Adrenal gland (tissue), 12 donors: Measurements from ENCODE around the gene SRMS. TPM values are rescaled to one million over a fixed set of nuclear protein-coding genes. Genes with fewer than 3 reads are reported as not detected.

Experiments
- DNase-seq, 7 donors: peaks; one replicate each; pipeline ENCODE4 v3.0.0-alpha.2; 2019 to 2020
- H3K27ac ChIP-seq, 5 donors: fragments of 200-600 bp; sonication (generic) in 4 of 5; 1 replicate in 3 of 5; 2 replicates in 2 of 5; pipeline versions ENCODE4 v1.5.1 to v1.8.0; 2016 to 2020; ENCODE audit warnings: mild to moderate bottlenecking in 1 of 5
- H3K27me3 ChIP-seq: fragments of 200-600 bp; 2 replicates; pipeline ENCODE4 v1.8.0; 2021
- H3K36me3 ChIP-seq, 2 donors: fragments of 200-600 bp; replicated peaks in 1 of 2; 1 replicate in 1 of 2; 2 replicates in 1 of 2; pipeline versions ENCODE4 v1.5.1 to v1.8.0; 2018 to 2022
- H3K4me1 ChIP-seq, 2 donors: fragments of 200-600 bp; replicated peaks in 1 of 2; 1 replicate in 1 of 2; 2 replicates in 1 of 2; pipeline versions ENCODE4 v1.5.1 to v1.8.0; 2018 to 2021
- H3K4me3 ChIP-seq, 4 donors: fragments of 200-600 bp; sonication (generic) in 3 of 4; one replicate each; pipeline ENCODE4 v1.5.1; 2016 to 2018
- H3K9me3 ChIP-seq, 3 donors: fragments of 200-600 bp; sonication (generic) in 1 of 3; replicated peaks in 1 of 3; 1 replicate in 2 of 3; 2 replicates in 1 of 3; pipeline versions ENCODE4 v1.5.1 to v1.8.0; 2016 to 2021
- POLR2A ChIP-seq, 2 donors: fragments of 450-650 bp; IDR thresholded peaks; one replicate each; pipeline ENCODE4 v1.6.1; 2017; ENCODE audit warnings: antibody characterized with exemption in 2 of 2, mild to moderate bottlenecking in 2 of 2, moderate library complexity in 1 of 2
- WGBS, 4 donors: extraction: QIAGEN DNeasy Blood & Tissue Kit in 2 of 4; methylation state at CpG; one replicate each; pipeline versions ENCODE4 v1.1.5 to v1.1.7; 2013 to 2017; 5-methylcytosine and 5-hydroxymethylcytosine counted together
- intact Hi-C, 2 donors: fragments of 100-400 bp; cut with DNase I; formaldehyde crosslinking; loops; one replicate each; pipeline versions ENCODE4 v1.14.1 to v1.15.0; 2022 to 2023
- polyA plus RNA-seq, 3 donors: library from polyadenylated mRNA; stranded (reverse); fragments of 200-250 nt in 2 of 3; fragments of 350-450 nt in 1 of 3; fragmentation: Illumina TruSeq in 1 of 3; extraction: RNeasy Lipid Tissue Mini Kit (QIAGEN cat#74804) in 1 of 3; gene quantifications; one replicate each; pipeline ENCODE4 v1.2.3, GENCODE V29; 2013 to 2014
- total RNA-seq, 9 donors: library from RNA; depleted of rRNA in 4 of 9; stranded (reverse); fragments of >200 nt in 4 of 9; fragments of 120-200 nt in 1 of 9; fragmentation: NEBNext Ultra II Directional in 1 of 9; extraction: Animal tissue kit (Norgen Biotek cat#: 25700) in 1 of 9; gene quantifications; one replicate each; pipeline versions ENCODE4 v1.1.0 to v1.2.4, GENCODE V29; 2013 to 2023
- TF ChIP-seq, protein P1 (sequence below), 6 experiments: fragments of 450-650 bp in 4 of 6; fragments of 200-600 bp in 2 of 6; sonication (generic) in 1 of 6; IDR thresholded peaks; 1 replicate in 5 of 6; 2 replicates in 1 of 6; pipeline versions ENCODE4 v1.5.1 to v1.8.0; 2016 to 2021; ENCODE audit warnings: antibody characterized with exemption in 6 of 6, mild to moderate bottlenecking in 2 of 6, moderate library complexity in 1 of 6
- donor health status: healthy with polysubstance abuse.
- donor health status: Bipolar disorder and iron deficiency.
- donor health status: DM: yes; HTN: yes; CAD: no.
- donor health status: DM: no; HTN: no; CAD: no.
- donor health status: DM: no; HTN: no; CAD: no.
- donor health status: DM: yes; HTN: yes; CAD: no.

SRMS gene
- total and polyA plus RNA-seq, 12 donors: not detected

DNA sequence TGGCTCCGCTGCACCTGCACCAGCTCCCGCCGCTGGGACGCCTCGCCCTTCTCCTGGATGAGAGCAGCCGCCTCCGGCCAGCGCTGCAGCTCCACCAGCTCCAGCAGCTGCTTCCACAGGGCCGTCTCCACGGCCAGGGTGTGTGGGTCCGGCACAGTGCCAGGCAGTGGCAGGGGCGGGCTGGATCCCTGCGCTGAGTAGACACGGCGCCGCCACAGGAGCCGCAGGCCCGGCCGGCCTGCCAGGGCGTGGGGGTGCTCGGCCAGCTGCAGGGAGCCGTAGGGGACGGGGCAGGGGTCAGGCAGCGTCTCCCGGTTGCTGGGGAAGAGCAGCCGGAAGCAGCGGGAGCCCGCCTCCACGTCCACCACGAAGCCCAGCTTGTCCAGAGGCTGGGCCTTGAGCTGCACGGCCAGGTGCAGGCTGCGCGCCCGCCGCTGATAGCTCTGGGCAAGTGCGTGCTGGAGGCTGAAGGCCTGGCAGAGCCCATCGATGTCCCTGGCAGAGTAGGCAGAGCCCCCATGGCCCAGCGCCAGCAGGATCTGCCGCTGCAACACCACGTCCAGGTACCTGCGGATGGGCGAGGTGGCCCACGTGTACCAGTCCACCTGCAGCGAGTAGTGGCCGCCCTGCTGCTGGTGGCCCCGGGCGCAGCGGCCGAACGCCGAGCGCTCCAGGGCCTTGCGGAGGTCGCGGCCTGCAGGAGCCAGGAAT lies 15.8 kb upstream of the SRMS start:
- H3K27me3 ChIP-seq: no peaks in the 10 kb centered on the region
- H3K9me3 ChIP-seq: no peaks in the 10 kb centered on the region
- no peak overlapping the region for H3K27ac ChIP-seq
- H3K4me1 ChIP-seq: no peaks in the 10 kb centered on the region
- 94 to 98% (median 95%) methylated on average over 7 to 55 of the region's 55 CpGs for WGBS, 4 donors
- intact Hi-C loops: no loop called here
- H3K4me3 ChIP-seq: no peak overlapping the region
- peaks cover 0 to 42% of the 10 kb centered on the region in 2 donors for H3K36me3 ChIP-seq
- TF ChIP-seq POLR2A (IDR thresholded peaks at IDR 0.05): no peak
- TF ChIP-seq, protein P1, sequence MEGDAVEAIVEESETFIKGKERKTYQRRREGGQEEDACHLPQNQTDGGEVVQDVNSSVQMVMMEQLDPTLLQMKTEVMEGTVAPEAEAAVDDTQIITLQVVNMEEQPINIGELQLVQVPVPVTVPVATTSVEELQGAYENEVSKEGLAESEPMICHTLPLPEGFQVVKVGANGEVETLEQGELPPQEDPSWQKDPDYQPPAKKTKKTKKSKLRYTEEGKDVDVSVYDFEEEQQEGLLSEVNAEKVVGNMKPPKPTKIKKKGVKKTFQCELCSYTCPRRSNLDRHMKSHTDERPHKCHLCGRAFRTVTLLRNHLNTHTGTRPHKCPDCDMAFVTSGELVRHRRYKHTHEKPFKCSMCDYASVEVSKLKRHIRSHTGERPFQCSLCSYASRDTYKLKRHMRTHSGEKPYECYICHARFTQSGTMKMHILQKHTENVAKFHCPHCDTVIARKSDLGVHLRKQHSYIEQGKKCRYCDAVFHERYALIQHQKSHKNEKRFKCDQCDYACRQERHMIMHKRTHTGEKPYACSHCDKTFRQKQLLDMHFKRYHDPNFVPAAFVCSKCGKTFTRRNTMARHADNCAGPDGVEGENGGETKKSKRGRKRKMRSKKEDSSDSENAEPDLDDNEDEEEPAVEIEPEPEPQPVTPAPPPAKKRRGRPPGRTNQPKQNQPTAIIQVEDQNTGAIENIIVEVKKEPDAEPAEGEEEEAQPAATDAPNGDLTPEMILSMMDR (IDR thresholded peaks at IDR 0.05): no peak
- DNase-seq: no peak

DNA sequence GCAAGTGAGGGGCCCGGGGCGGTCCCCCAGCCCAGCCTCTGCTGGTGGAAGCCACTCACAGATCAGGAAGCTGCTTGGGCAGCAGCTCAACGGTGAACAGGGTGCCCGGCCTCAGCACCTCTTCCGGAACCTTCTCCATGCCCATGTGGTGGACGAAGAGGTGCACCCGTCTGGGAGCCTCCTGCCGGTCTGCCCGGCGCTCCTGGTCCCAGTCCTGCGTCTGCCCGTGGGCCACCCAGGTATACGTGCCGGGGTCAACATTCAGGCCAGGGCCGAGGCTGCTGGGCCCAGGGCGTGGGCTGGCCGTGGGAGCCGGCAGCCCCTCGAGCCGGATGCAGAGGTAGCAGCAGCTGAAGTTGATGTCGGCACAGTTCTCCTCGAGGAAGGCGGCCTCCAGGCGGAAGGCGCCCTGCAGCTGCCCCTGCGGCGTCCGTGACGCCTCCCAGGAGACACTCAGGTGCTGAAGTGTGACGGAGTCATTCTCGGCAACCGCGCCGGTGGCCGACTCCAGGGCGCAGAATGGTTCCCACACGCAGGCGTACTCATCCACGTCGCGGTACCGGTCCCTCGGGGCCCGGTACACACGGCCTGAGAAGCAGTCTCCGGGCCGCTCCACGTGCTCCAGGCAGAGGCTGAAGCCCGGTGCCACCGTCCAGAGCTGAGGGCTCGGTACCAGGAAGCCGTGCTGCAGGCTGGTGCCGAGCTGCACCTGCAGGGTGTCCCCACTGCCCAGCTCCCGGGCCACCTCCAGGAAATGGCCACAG lies 15.1 kb upstream of the SRMS start:
- Histone ChIP-seq H3K4me1 (no peaks in the 10 kb centered on the region), H3K36me3 (peaks cover 0 to 42% of the 10 kb centered on the region in 2 donors), H3K27ac (no peak overlapping the region), H3K27me3 (no peaks in the 10 kb centered on the region), H3K4me3 (no peak overlapping the region), H3K9me3 (no peaks in the 10 kb centered on the region)
- no peak for TF ChIP-seq POLR2A (IDR thresholded peaks at IDR 0.05)
- TF ChIP-seq, protein P1 (IDR thresholded peaks at IDR 0.05): no peak
- intact Hi-C loops: no loop called here
- no peak for DNase-seq
- WGBS, 4 donors: 93 to 98% (median 96%) methylated on average over 28 to 54 of the region's 54 CpGs

DNA sequence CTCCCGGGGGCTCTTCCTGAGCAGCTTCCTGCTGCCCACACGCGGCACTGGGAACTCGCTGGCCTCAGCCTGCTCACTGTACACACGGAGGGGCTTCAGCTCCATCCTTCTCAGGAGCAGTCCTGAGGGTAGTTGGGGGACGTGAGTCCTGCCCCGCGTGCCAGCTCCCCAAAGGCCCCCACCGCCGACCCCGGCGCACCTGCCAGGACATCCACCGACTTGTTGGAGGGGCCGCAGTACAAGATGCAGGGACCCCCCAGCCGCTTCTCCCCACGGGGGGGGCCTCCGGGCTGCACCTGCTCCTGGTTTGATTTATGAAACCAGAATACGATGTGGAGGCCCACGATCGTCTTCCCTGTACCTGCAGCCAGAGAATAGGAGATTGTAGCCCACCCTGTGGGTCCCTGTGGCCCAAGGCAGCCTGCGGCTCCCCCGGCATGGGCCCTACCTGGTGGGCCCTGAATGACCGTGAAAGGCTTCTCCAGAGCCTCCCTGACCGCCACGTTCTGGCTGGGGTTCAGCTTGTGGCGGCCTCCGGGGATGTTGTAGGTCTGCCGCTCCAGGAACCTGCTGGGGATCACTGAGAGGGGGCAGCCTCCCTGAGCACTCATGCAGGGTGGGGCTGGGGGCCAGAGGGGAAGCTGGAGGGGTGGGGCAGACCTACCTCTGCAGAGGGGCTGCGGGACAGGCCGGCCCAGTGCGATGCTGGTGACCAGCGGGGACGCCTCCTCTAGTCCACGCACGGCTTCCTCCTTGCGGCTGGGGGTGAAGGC lies 14.3 kb upstream of the SRMS start:
- no peak overlapping the region for H3K4me3 ChIP-seq
- H3K36me3 ChIP-seq: peaks cover 0 to 42% of the 10 kb centered on the region in 2 donors
- H3K27ac ChIP-seq: no peak overlapping the region
- no peaks in the 10 kb centered on the region for H3K9me3 ChIP-seq
- 86 to 95% (median 88%) methylated on average over 7 to 36 of the region's 36 CpGs for WGBS, 4 donors
- no peak for TF ChIP-seq POLR2A (IDR thresholded peaks at IDR 0.05)
- TF ChIP-seq, protein P1 (IDR thresholded peaks at IDR 0.05): no peak
- H3K27me3 ChIP-seq: no peaks in the 10 kb centered on the region
- no peaks in the 10 kb centered on the region for H3K4me1 ChIP-seq
- intact Hi-C loops: no loop called here
- DNase-seq: no peak
